Thyroid gland (tissue), 4 donors: Measurements from ENCODE around the gene ANXA8. TPM values are rescaled to one million over a fixed set of nuclear protein-coding genes. Genes with fewer than 3 reads are reported as not detected.

Experiments used
- DNase-seq, 2 donors: peaks; one replicate each; pipeline ENCODE4 v3.0.0-alpha.2; 2019
- H3K27ac ChIP-seq, 3 donors: fragments of 200-600 bp; sonication (generic); 1 replicate in 2 of 3; 2 replicates in 1 of 3; pipeline ENCODE4 v1.5.1; 2016 to 2019; ENCODE audit warnings: mild to moderate bottlenecking in 1 of 3, moderate library complexity in 1 of 3
- H3K27me3 ChIP-seq: fragments of 200-600 bp; sonication (generic); one replicate; pipeline ENCODE4 v1.5.1; 2019
- H3K36me3 ChIP-seq, 2 donors: fragments of 200-600 bp; sonication (generic); one replicate each; pipeline ENCODE4 v1.5.1; 2016 to 2019
- H3K4me1 ChIP-seq, 2 donors: fragments of 200-600 bp; sonication (generic); one replicate each; pipeline ENCODE4 v1.5.1; 2017 to 2019
- H3K4me3 ChIP-seq, 3 donors: fragments of 200-600 bp; sonication (generic); replicated peaks in 1 of 3; 1 replicate in 2 of 3; 2 replicates in 1 of 3; pipeline ENCODE4 v1.5.1; 2016; ENCODE audit warnings: mild to moderate bottlenecking in 1 of 3
- H3K9me3 ChIP-seq: fragments of 200-600 bp; sonication (generic); one replicate; pipeline ENCODE4 v1.5.1; 2017
- POLR2A ChIP-seq, 2 donors: fragments of 450-650 bp; IDR thresholded peaks; one replicate each; pipeline ENCODE4 v1.6.1; 2017; ENCODE audit warnings: antibody characterized with exemption in 2 of 2, mild to moderate bottlenecking in 2 of 2, moderate library complexity in 1 of 2
- whole genome bisulfite sequencing, 2 donors: methylation state at CpG; one replicate each; pipeline ENCODE4 v1.1.5; 2017; 5-methylcytosine and 5-hydroxymethylcytosine counted together
- intact Hi-C: fragments of 100-400 bp; cut with DNase I; formaldehyde crosslinking; loops from one replicate; pipeline ENCODE4 v1.15.1; 2023
- total RNA-seq, 4 donors: library from RNA; depleted of rRNA; stranded (reverse); fragments of >200 nt; gene quantifications; one replicate each; pipeline ENCODE4 v1.2.3, GENCODE V29; 2016
- TF ChIP-seq, protein P1 (sequence below), 6 experiments: fragments of 200-600 bp in 3 of 6; fragments of 450-650 bp in 3 of 6; sonication (generic) in 3 of 6; IDR thresholded peaks; one replicate each; pipeline ENCODE4 v1.5.1; 2016 to 2019; ENCODE audit warnings: antibody characterized with exemption in 6 of 6, mild to moderate bottlenecking in 2 of 6, inconsistent platforms in 1 of 6, moderate library complexity in 1 of 6

The ANXA8 gene
- total RNA-seq, 4 donors from 2014 or later = 0.40 TPM; not detected in 3

GRCh38 chr10:47449102-47449978, 34.6 kb downstream of the ANXA8 start:
- H3K27ac ChIP-seq = no peak overlapping the region
- 48 to 70% methylated on average over 8 of the region's 9 CpGs for WGBS, 2 donors
- H3K36me3 ChIP-seq = no peaks in the 10 kb centered on the region
- TF ChIP-seq, protein P1, sequence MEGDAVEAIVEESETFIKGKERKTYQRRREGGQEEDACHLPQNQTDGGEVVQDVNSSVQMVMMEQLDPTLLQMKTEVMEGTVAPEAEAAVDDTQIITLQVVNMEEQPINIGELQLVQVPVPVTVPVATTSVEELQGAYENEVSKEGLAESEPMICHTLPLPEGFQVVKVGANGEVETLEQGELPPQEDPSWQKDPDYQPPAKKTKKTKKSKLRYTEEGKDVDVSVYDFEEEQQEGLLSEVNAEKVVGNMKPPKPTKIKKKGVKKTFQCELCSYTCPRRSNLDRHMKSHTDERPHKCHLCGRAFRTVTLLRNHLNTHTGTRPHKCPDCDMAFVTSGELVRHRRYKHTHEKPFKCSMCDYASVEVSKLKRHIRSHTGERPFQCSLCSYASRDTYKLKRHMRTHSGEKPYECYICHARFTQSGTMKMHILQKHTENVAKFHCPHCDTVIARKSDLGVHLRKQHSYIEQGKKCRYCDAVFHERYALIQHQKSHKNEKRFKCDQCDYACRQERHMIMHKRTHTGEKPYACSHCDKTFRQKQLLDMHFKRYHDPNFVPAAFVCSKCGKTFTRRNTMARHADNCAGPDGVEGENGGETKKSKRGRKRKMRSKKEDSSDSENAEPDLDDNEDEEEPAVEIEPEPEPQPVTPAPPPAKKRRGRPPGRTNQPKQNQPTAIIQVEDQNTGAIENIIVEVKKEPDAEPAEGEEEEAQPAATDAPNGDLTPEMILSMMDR (IDR thresholded peaks at IDR 0.05) = no peak
- TF ChIP-seq POLR2A (IDR thresholded peaks at IDR 0.05) = no peak
- no peak for DNase-seq
- no peaks in the 10 kb centered on the region for H3K27me3 ChIP-seq
- H3K4me1 ChIP-seq = no peaks in the 10 kb centered on the region
- no peak overlapping the region for H3K4me3 ChIP-seq
- H3K9me3 ChIP-seq = no peaks in the 10 kb centered on the region
- intact Hi-C loops = no loop called here

- 78 to 86% methylated on average over 3 of the region's 3 CpGs for WGBS, 2 donors
- no peak for DNase-seq
- no peak overlapping the region for H3K4me3 ChIP-seq
- no peaks in the 10 kb centered on the region for H3K27me3 ChIP-seq
- H3K4me1 ChIP-seq = no peaks in the 10 kb centered on the region
- H3K9me3 ChIP-seq = no peaks in the 10 kb centered on the region
- H3K36me3 ChIP-seq = no peaks in the 10 kb centered on the region
- no peak overlapping the region for H3K27ac ChIP-seq
- TF ChIP-seq, protein P1 (IDR thresholded peaks at IDR 0.05) = no peak
- TF ChIP-seq POLR2A (IDR thresholded peaks at IDR 0.05) = no peak
- intact Hi-C loops = no loop called here
These were observed 36.2 kb downstream of the ANXA8 start for GRCh38 chr10:47447705-47448104.

DNA sequence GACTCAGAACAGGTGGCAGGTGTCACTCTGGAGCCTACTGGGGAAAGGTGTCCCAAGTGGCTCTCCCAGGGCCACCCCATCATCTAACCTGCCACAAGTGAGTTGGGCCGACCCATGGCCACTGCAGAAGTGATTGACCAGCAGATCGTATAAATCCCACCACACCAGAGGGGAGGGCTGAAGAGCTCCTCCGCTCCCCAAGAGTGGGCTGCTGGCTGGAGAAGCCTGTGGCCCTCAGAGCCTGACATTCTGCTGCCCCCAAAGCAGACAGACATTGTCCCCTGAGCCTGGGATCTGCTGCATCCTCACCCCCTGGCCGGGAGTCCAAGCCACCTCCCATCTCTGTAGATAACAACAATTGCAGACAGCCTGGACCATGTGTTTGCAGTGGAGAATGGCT, 36.7 kb downstream of the ANXA8 start:
- DNase-seq = no peak
- WGBS, 2 donors = 90% methylated on average over 3 of the region's 4 CpGs
- Histone ChIP-seq H3K4me1 (no peaks in the 10 kb centered on the region), H3K36me3 (no peaks in the 10 kb centered on the region), H3K27me3 (no peaks in the 10 kb centered on the region), H3K27ac (no peak overlapping the region), H3K9me3 (no peaks in the 10 kb centered on the region), H3K4me3 (no peak overlapping the region)
- TF ChIP-seq POLR2A (IDR thresholded peaks at IDR 0.05) = no peak
- TF ChIP-seq, protein P1 (IDR thresholded peaks at IDR 0.05) = no peak
- intact Hi-C loops = no loop called here

DNA sequence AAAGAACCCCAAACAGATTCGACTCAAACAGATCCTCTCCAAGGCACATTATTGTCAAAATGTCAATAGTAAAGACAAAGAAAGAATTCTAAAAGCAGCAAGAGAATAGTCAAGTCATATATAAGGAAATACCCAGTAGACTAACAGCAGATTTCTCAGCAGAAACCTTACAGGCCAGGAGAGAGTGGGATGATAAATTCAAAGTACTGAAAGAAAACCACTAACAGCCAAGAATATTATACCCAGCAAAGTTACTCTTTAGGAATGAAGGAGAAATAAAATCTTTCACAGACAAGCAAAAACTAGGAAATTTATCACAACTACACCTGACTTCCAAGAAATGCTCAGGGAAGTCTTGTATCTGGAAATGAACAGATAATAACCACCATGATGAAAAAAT, 38.2 kb downstream of the ANXA8 start:
- Histone ChIP-seq H3K9me3 (no peaks in the 10 kb centered on the region), H3K36me3 (no peaks in the 10 kb centered on the region), H3K4me3 (no peak overlapping the region), H3K27me3 (no peaks in the 10 kb centered on the region), H3K27ac (no peak overlapping the region), H3K4me1 (no peaks in the 10 kb centered on the region)
- TF ChIP-seq, protein P1 (IDR thresholded peaks at IDR 0.05) = no peak
- TF ChIP-seq POLR2A (IDR thresholded peaks at IDR 0.05) = no peak
- 89% methylated on average over 1 of the region's 1 CpG for WGBS, 2 donors
- no peak for DNase-seq
- intact Hi-C loops = no loop called here

DNA sequence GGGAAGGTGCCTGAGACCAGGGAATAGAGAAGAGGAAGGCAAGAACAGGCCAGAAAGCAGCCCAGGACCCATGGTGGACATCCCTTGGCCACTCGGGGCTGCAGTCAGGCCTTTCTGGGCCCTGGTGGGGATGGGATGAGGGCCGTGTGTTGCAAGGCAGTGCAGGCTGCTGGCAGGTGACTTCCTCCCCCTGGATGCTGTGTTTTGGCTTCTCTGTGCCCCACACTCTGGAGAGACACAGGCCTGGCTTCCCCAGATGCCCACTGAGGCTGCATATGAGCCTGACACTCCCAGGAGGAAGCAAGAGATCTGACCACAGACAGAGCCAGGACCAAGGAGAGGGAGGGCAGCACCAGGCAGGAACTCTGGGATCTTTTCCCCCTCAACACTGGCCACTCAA, 39.9 kb downstream of the ANXA8 start:
- intact Hi-C loops = no loop called here
- Histone ChIP-seq H3K4me1 (no peaks in the 10 kb centered on the region), H3K27me3 (no peaks in the 10 kb centered on the region), H3K4me3 (no peak overlapping the region), H3K36me3 (no peaks in the 10 kb centered on the region), H3K9me3 (no peaks in the 10 kb centered on the region), H3K27ac (no peak overlapping the region)
- WGBS, 2 donors = 86 to 94% methylated on average over 2 of the region's 2 CpGs
- TF ChIP-seq POLR2A (IDR thresholded peaks at IDR 0.05) = no peak
- TF ChIP-seq, protein P1 (IDR thresholded peaks at IDR 0.05) = no peak
- DNase-seq = no peak
